Measurements from ENCODE around the gene TRPV5.

Gene TRPV5

DNA sequence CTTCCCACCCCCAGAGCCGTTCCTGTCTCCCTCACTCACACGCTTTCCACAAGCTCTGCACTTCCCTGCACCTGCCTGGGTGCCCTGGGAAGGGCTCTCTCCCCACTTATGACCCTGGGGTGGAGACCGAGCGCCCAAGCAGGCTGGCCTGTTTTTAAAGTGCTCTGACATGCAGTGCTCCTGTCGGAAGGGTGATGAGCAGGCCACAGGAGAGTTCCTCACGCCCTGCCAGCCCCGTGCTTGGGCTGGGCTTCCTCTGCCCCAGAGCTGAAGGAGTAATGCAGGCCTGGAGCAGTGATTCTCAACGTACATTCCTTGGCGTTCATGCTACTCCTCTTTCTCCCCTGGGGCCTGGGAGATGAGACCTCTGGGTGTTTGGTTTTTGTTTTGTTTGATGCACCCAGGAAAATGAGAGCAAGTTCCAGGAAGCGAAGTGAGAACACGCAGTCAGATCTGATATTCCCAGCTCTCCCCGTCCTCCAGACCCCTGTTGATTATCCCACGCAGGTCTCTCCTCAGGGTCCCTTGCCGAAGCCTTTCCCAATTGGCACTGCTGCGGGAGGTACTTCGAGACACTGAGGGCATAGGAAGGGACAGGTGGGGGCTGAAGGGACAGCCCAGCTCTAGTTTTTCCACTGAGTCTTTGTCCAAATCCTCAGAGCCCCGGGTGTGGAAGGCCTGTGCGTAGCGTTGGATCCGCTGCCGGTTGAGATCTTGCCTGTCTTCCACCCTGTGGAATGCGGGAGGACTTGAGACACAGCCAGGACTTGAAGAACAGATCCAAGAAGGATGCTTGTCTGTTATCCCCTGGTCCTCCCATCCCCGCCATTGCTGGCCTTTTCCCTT lies 62.1 kb downstream of the TRPV5 start:
- no peak for DNase-seq (ENCODE audit: low read depth)
- no peak overlapping the region for H3K4me3 ChIP-seq (ENCODE audit: low read depth, low read length)
- TF ChIP-seq MAX (IDR thresholded peaks at IDR 0.05; ENCODE audit: low read depth, low read length) (no peak), POLR2A (IDR thresholded peaks at IDR 0.05; ENCODE audit: extremely low read depth, insufficient read length) (no peak), MYC (IDR thresholded peaks at IDR 0.05; ENCODE audit: low read depth, low read length) (no peak)
- TF ChIP-seq, protein P1, sequence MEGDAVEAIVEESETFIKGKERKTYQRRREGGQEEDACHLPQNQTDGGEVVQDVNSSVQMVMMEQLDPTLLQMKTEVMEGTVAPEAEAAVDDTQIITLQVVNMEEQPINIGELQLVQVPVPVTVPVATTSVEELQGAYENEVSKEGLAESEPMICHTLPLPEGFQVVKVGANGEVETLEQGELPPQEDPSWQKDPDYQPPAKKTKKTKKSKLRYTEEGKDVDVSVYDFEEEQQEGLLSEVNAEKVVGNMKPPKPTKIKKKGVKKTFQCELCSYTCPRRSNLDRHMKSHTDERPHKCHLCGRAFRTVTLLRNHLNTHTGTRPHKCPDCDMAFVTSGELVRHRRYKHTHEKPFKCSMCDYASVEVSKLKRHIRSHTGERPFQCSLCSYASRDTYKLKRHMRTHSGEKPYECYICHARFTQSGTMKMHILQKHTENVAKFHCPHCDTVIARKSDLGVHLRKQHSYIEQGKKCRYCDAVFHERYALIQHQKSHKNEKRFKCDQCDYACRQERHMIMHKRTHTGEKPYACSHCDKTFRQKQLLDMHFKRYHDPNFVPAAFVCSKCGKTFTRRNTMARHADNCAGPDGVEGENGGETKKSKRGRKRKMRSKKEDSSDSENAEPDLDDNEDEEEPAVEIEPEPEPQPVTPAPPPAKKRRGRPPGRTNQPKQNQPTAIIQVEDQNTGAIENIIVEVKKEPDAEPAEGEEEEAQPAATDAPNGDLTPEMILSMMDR (IDR thresholded peaks at IDR 0.05; ENCODE audit: low read depth, low read length): no peak

DNA sequence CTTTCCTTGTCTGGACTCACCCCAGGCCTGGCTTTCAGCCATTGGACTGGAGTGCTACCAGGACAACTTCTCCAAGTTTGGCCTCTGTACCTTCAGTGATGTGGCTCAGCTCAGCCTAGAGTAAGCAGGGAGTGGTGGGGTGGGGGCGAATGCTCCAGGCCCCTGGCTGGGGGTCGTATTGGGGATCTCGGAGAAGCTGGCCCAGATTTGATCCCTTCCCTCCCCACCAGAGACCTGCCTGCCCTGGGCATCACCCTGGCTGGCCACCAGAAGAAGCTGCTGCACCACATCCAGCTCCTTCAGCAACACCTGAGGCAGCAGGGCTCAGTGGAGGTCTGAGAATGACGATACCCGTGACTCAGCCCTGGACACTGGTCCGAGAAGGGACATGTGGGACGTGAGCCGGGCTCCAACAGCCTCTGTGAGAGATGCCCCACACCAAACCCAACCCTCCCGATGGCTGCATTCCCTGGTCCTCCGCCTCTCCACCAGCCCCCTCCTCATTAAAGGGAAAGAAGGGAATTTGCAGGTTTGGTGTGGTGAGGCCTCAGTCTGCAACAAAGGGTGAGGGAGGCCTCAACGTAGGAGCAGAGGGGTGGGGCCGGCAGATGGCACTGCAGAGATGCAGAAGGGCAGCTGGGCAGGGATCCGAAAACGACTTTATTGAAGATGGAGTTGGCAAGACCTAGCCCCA lies 62.8 kb downstream of the TRPV5 start:
- no peak for DNase-seq (ENCODE audit: low read depth)
- no peak for TF ChIP-seq MAX (IDR thresholded peaks at IDR 0.05; ENCODE audit: low read depth, low read length)
- TF ChIP-seq POLR2A (IDR thresholded peaks at IDR 0.05; ENCODE audit: extremely low read depth, insufficient read length): no peak
- TF ChIP-seq MYC (IDR thresholded peaks at IDR 0.05; ENCODE audit: low read depth, low read length): no peak
- TF ChIP-seq, protein P1 (IDR thresholded peaks at IDR 0.05; ENCODE audit: low read depth, low read length): no peak
- no peak overlapping the region for H3K4me3 ChIP-seq (ENCODE audit: low read depth, low read length)

DNA sequence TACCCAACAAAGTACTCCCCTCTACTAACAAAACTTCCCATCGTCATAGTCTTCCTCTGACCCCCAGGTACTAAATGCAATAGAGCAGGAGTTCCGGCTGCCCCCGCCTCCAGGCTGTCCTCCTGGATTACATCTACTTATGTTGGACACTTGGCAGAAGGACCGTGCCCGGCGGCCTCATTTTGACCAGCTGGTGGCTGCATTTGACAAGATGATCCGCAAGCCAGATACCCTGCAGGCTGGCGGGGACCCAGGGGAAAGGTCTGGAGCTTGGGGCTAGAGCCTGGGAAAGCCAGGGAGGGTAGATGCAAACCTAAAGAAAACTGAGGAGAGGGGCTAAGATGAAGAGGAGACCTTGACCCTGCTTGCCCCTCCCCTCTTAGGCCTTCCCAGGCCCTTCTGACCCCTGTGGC lies 63.4 kb downstream of the TRPV5 start:
- DNase-seq (ENCODE audit: low read depth): no peak
- TF ChIP-seq, protein P1 (IDR thresholded peaks at IDR 0.05; ENCODE audit: low read depth, low read length): no peak
- TF ChIP-seq MAX (IDR thresholded peaks at IDR 0.05; ENCODE audit: low read depth, low read length) (no peak), MYC (IDR thresholded peaks at IDR 0.05; ENCODE audit: low read depth, low read length) (no peak), POLR2A (IDR thresholded peaks at IDR 0.05; ENCODE audit: extremely low read depth, insufficient read length) (no peak)
- H3K4me3 ChIP-seq (ENCODE audit: low read depth, low read length): no peak overlapping the region

- TF ChIP-seq MAX (IDR thresholded peaks at IDR 0.05; ENCODE audit: low read depth, low read length) (no peak), MYC (IDR thresholded peaks at IDR 0.05; ENCODE audit: low read depth, low read length) (no peak), POLR2A (IDR thresholded peaks at IDR 0.05; ENCODE audit: extremely low read depth, insufficient read length) (no peak)
- TF ChIP-seq, protein P1 (IDR thresholded peaks at IDR 0.05; ENCODE audit: low read depth, low read length): no peak
- DNase-seq (ENCODE audit: low read depth): no peak
- no peak overlapping the region for H3K4me3 ChIP-seq (ENCODE audit: low read depth, low read length)
These were observed 64.1 kb downstream of the TRPV5 start for GRCh38 chr7:142869434-142869833.

DNA sequence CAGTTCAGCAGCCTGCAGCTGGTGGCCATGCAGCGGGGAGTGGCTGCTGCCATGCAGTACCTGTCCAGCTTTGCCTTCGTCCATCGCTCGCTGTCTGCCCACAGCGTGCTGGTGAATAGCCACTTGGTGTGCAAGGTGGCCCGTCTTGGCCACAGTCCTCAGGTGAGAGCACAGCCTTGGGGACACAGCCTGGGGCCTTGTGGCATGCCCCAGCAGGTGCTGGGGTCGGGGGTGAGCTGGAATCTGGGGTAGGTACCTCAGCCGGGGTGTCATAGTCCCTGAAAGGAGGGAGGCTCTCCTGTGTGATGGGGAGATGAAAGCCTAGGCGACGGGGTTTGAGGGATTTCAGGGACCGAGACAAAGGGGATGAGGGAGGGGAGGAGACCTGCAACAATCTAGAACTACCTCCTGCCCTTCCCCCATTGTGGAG lies 64.5 kb downstream of the TRPV5 start:
- no peak for TF ChIP-seq POLR2A (IDR thresholded peaks at IDR 0.05; ENCODE audit: extremely low read depth, insufficient read length)
- no peak for TF ChIP-seq MYC (IDR thresholded peaks at IDR 0.05; ENCODE audit: low read depth, low read length)
- no peak for DNase-seq (ENCODE audit: low read depth)

More for the DNA sequence above, 64.5 kb downstream of the TRPV5 start:
- H3K4me3 ChIP-seq (ENCODE audit: low read depth, low read length): no peak overlapping the region

Data from NB4 (cell line).